Fibroblast of mammary gland (primary cell): ENCODE measurements around the gene CSDE1.

Experiments
- DNase-seq: peaks from one replicate; pipeline ENCODE4 v3.0.0-alpha.2; 2010; ENCODE audit warnings: low read depth
- H3K4me3 ChIP-seq: 2 replicates; pipeline ENCODE4 v1.5.1; 2011; ENCODE audit warnings: low read depth, mild to moderate bottlenecking, low read length, moderate library complexity; ENCODE audit not compliant: control insufficient read depth
- CTCF ChIP-seq: conservative IDR thresholded peaks from 2 replicates; pipeline ENCODE4 v1.5.1; 2011; ENCODE audit warnings: low read depth, low read length, inconsistent platforms; ENCODE audit not compliant: control insufficient read depth, insufficient read depth

CSDE1 gene

DNA sequence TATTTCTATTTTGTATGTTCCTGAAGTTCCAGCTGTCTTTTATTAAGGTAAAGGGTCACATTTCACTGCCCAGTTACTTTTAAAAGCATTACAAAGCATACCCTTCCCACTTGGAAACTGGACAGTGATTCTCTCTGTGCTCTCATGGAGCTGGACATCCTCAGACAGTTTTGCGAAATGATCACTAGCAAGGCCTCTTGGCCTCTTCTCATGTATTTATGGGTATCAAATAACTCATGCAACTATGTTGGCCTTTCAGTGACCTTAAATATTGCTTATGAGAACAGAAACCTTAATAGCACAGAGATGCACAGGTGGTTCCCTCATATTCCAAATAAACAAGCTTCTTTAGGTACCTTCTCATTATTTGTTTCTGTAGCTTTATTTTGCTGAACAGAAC is 54.5 kb downstream of the CSDE1 start:
- H3K4me3 ChIP-seq: no peak overlapping the region
- TF ChIP-seq CTCF: no peak
- DNase-seq: peak; percentile 19

DNA sequence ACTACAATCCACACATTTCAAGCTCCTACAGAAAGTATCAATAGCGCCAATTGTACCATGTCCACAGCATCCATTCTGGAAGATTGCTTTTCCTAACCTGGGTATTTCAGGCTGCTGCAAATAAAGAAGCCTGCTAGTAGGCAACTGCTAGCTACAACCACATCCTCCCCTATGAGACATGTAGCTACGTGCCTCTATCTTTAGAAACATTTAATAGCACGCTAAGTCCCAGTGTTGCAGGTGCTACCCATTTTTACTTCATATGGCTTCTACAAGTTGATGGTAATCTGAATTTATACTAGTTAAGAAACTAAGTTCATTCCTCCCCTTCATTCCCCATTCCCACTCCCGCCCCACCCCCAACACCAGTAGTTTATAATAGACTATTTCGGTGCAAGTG is 55.0 kb downstream of the CSDE1 start:
- TF ChIP-seq CTCF: no peak
- no peak for DNase-seq
- no peak overlapping the region for H3K4me3 ChIP-seq

DNA sequence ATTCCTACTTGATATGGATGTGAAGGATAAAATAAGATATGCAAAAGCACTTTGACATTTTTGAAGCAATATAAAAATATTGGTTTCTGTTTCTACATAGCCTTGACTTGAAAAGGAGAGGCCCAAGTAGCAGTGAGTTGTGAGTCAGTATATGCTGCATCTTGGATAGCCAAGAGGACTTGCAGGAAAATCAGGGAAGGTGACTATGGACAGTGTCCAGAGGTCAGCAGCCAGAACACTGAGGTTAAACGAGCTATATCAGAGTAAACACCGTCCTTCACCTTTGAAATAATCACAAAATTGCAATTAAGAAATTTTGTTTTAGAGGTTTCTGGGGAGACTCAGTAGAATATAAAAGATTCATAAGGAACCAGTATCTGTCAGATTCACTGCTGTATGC is 55.9 kb downstream of the CSDE1 start:
- DNase-seq: no peak
- TF ChIP-seq CTCF: no peak
- no peak overlapping the region for H3K4me3 ChIP-seq

- no peak for DNase-seq
- H3K4me3 ChIP-seq: no peak overlapping the region
- TF ChIP-seq CTCF: no peak
These were observed 57.7 kb downstream of the CSDE1 start for GRCh38 chr1:114700036-114700600.

DNA sequence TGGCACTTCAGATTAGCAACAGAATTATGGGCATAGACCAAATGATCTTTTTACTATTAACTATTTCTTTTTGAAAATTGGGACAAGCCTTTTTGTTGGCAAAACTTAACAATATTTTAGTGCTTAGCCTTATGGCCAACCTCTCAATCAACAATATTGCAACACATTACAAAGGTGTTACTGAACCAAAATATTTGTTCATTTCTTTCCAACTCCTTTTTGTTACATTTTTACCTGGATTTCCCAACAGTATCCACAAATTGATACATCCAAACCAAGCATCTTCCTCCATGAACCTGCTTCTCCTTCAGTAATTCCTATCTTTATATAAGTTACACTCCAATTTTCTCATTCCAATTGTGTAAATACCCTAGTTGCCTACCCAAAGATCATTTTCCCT is 61.0 kb downstream of the CSDE1 start:
- no peak overlapping the region for H3K4me3 ChIP-seq
- no peak for TF ChIP-seq CTCF
- no peak for DNase-seq

- TF ChIP-seq CTCF: no peak
- H3K4me3 ChIP-seq: no peak within 1 kb of the TSS
- DNase-seq: peak; percentile 45
These were observed 62.2 kb downstream of the CSDE1 start, which contains the start of gene AMPD1 for GRCh38 chr1:114695430-114696058. TSS of gene AMPD1 (minus strand) at chr1:114695546. CDS start at chr1:114695471, 75 bp downstream.
